HCT116 (cell line): ENCODE data around the gene ETV7. TPM values are rescaled to one million over a fixed set of nuclear protein-coding genes. Genes with fewer than 3 reads are reported as not detected.

Source experiments
- ATAC-seq: fragments of 200-7000 bp; cut with Tn5 transposase; 2 replicates; pipeline ENCODE4 v1.9.1; 2020; ENCODE audit warnings: mild to moderate bottlenecking, moderate library complexity
- BruUV-seq: library from RNA; stranded (reverse); fragments of 400-500 nt; replicated peaks from 2 replicates; lab custom pipeline; 2021; lab: Mats Ljungman, UMichigan
- CTCF ChIA-PET: fragments of 300-600 bp; sonication (Branson Sonifier 250); formaldehyde crosslinking; loops from one replicate; lab custom pipeline; 2021; ENCODE audit warnings: antibody characterized with exemption; lab: Charles Lee
- POLR2A ChIA-PET: fragments of 300-600, 350-600 bp; sonication (Branson Sonifier 250); formaldehyde crosslinking; loops from one replicate; lab custom pipeline; 2021; ENCODE audit warnings: antibody characterized with exemption; lab: Charles Lee
- RAD21 ChIA-PET, 2 experiments: fragments of 300-600 bp; sonication (Branson Sonifier 250); formaldehyde crosslinking; loops; one replicate each; lab custom pipeline; 2023; ENCODE audit warnings: low total read pairs in 2 of 2; ENCODE audit not compliant: uncharacterized antibody in 2 of 2, unreplicated experiment in 2 of 2, low non-redundant PET in 1 of 2; lab: Charles Lee
- DNase-seq: peaks from one replicate; pipeline ENCODE4 v3.0.0-alpha.2; 2010; ENCODE audit warnings: low read depth, low spot score
- H2AFZ ChIP-seq: fragments of 200-600 bp; shearing (Covaris generic), sonication (generic); 2 replicates; pipeline ENCODE4 v1.6.1; 2017; ENCODE audit warnings: low read depth, mixed run types, mixed read lengths, antibody characterized with exemption, low read length; ENCODE audit not compliant: poor library complexity, severe bottlenecking
- H3K27ac ChIP-seq: 2 replicates; pipeline ENCODE4 v1.5.1; 2012; ENCODE audit warnings: low read depth, low read length
- H3K27me3 ChIP-seq: fragments of 200-600 bp; sonication (generic); 2 replicates; pipeline ENCODE4 v1.6.1; 2016; ENCODE audit warnings: mixed run types, low read length, mixed read lengths; ENCODE audit not compliant: insufficient read depth
- H3K36me3 ChIP-seq, 2 experiments: fragments of 200-500 bp in 1 of 2; fragments of 200-600 bp in 1 of 2; sonication (Bioruptor generic) in 1 of 2; sonication (generic) in 1 of 2; 2 replicates each; pipeline versions ENCODE4 v1.5.1 to v1.6.1; 2014 to 2016; ENCODE audit warnings: low read length in 2 of 2, inconsistent platforms in 1 of 2, mixed read lengths in 1 of 2, mixed run types in 1 of 2; ENCODE audit not compliant: insufficient read depth in 2 of 2, control insufficient read depth in 1 of 2
- H3K4me1 ChIP-seq, 2 experiments: fragments of 200-600 bp in 1 of 2; sonication (generic) in 1 of 2; 2 replicates each; pipeline versions ENCODE4 v1.5.1 to v1.6.1; 2012 to 2017; ENCODE audit warnings: low read length in 2 of 2, inconsistent platforms in 1 of 2, mild to moderate bottlenecking in 1 of 2, mixed read lengths in 1 of 2, mixed run types in 1 of 2, moderate library complexity in 1 of 2; ENCODE audit not compliant: insufficient read depth in 2 of 2, control insufficient read depth in 1 of 2
- H3K4me2 ChIP-seq: fragments of 200-600 bp; sonication (generic); 2 replicates; pipeline ENCODE4 v1.6.1; 2017; ENCODE audit warnings: mixed run types, low read length, mixed read lengths
- H3K4me3 ChIP-seq, 2 experiments: fragments of 200-600 bp in 1 of 2; sonication (generic) in 1 of 2; replicated peaks in 1 of 2; 2 replicates each; pipeline ENCODE4 v1.5.1; 2011 to 2016; ENCODE audit warnings: low read length in 2 of 2, control low read depth in 1 of 2, low read depth in 1 of 2, mild to moderate bottlenecking in 1 of 2, mixed read lengths in 1 of 2, mixed run types in 1 of 2
- H3K79me2 ChIP-seq: fragments of 200-600 bp; sonication (generic); 2 replicates; pipeline ENCODE4 v1.6.1; 2017; ENCODE audit warnings: mild to moderate bottlenecking, mixed run types, low read length, moderate library complexity, mixed read lengths; ENCODE audit not compliant: insufficient read depth
- H3K9ac ChIP-seq: fragments of 200-600 bp; sonication (generic); 2 replicates; pipeline ENCODE4 v1.6.1; 2016; ENCODE audit warnings: low read length, mixed read lengths
- H3K9me2 ChIP-seq: fragments of 200-600 bp; sonication (generic), shearing (Covaris generic); 2 replicates; pipeline ENCODE4 v1.6.1; 2017; ENCODE audit warnings: mixed run types, mild to moderate bottlenecking, moderate library complexity; ENCODE audit not compliant: insufficient read depth
- H3K9me3 ChIP-seq, 2 experiments: fragments of 200-500 bp in 1 of 2; fragments of 200-600 bp in 1 of 2; sonication (Bioruptor generic) in 1 of 2; sonication (generic) in 1 of 2; 2 replicates each; pipeline ENCODE4 v1.6.1; 2014 to 2017; ENCODE audit warnings: low read length in 2 of 2, mixed read lengths in 2 of 2, inconsistent platforms in 1 of 2, low read depth in 1 of 2, mild to moderate bottlenecking in 1 of 2, mixed run types in 1 of 2, moderate library complexity in 1 of 2; ENCODE audit not compliant: control insufficient read depth in 1 of 2, insufficient read depth in 1 of 2
- H4K20me1 ChIP-seq: fragments of 200-600 bp; sonication (generic), shearing (Covaris generic); 2 replicates; pipeline ENCODE4 v1.6.1; 2017; ENCODE audit warnings: mixed run types, mild to moderate bottlenecking, moderate library complexity; ENCODE audit not compliant: insufficient read depth
- CBX3 ChIP-seq: IDR thresholded peaks from 2 replicates; pipeline ENCODE4 v1.6.1; 2012; ENCODE audit warnings: low read depth
- CEBPB ChIP-seq: IDR thresholded peaks from 2 replicates; pipeline ENCODE4 v1.6.1; 2012; ENCODE audit warnings: low read depth
- ELF1 ChIP-seq: IDR thresholded peaks from 2 replicates; pipeline ENCODE4 v1.6.1; 2012; ENCODE audit warnings: low read depth, borderline replicate concordance
- EZH2phosphoT487 ChIP-seq: fragments of 200-600 bp; IDR thresholded peaks from 2 replicates; pipeline ENCODE4 v1.6.1; 2018; ENCODE audit warnings: antibody characterized with exemption, borderline replicate concordance
- FOSL1 ChIP-seq: IDR thresholded peaks from 2 replicates; pipeline ENCODE4 v1.6.1; 2012; ENCODE audit warnings: low read depth
- JUND ChIP-seq: IDR thresholded peaks from 2 replicates; pipeline ENCODE4 v1.6.1; 2012
- POLR2A ChIP-seq: IDR thresholded peaks from 2 replicates; pipeline ENCODE4 v1.7.0; 2011; ENCODE audit warnings: borderline replicate concordance; ENCODE audit not compliant: insufficient read depth, insufficient read length; ENCODE audit errors: extremely low read depth
- POLR2AphosphoS5 ChIP-seq: IDR thresholded peaks from 2 replicates; pipeline ENCODE4 v1.6.1; 2011; ENCODE audit warnings: mild to moderate bottlenecking, low read depth, low read length, moderate library complexity
- SIN3A ChIP-seq: IDR thresholded peaks from 2 replicates; pipeline ENCODE4 v1.6.1; 2012; ENCODE audit warnings: low read depth
- SP1 ChIP-seq: IDR thresholded peaks from 2 replicates; pipeline ENCODE4 v1.6.1; 2012; ENCODE audit warnings: low read depth
- TCF7L2 ChIP-seq: IDR thresholded peaks from 2 replicates; pipeline ENCODE4 v1.7.0; 2011; ENCODE audit warnings: borderline replicate concordance, inconsistent platforms; ENCODE audit not compliant: insufficient read depth, insufficient read length; ENCODE audit errors: extremely low read depth
- YY1 ChIP-seq: IDR thresholded peaks from 2 replicates; pipeline ENCODE4 v1.6.1; 2011; ENCODE audit warnings: low read length, low read depth, moderate library complexity, mild to moderate bottlenecking; ENCODE audit not compliant: insufficient replicate concordance; ENCODE audit errors: extremely low read depth
- ZNF274 ChIP-seq: fragments of 200-500 bp; sonication (Bioruptor generic); IDR thresholded peaks from 2 replicates; pipeline ENCODE4 v1.6.1; 2014; ENCODE audit warnings: mild to moderate bottlenecking, low read depth, low read length, inconsistent platforms
- intact Hi-C: fragments of 100-400 bp; cut with micrococcal nuclease; formaldehyde crosslinking; loops from 2 replicates; pipeline ENCODE4 v1.10.0; 2022
- total RNA-seq: library from RNA; stranded (reverse); gene quantifications from one replicate; pipeline ENCODE4 v1.2.1, GENCODE V29; 2021; ENCODE audit not compliant: unreplicated experiment
- TF ChIP-seq, protein P1 (sequence below): IDR thresholded peaks from 2 replicates; pipeline ENCODE4 v1.6.1; 2012
- TF ChIP-seq, protein P2 (sequence below): IDR thresholded peaks from 2 replicates; pipeline ENCODE4 v1.6.1; 2012
- TF ChIP-seq, protein P3 (sequence below): IDR thresholded peaks from 2 replicates; pipeline ENCODE4 v1.6.1; 2011; ENCODE audit warnings: mild to moderate bottlenecking, low read length, moderate library complexity; ENCODE audit not compliant: insufficient replicate concordance; ENCODE audit errors: extremely low read depth

Gene ETV7
- total RNA-seq, 1 experiment from 2014 or later, result 1.0 TPM

DNA sequence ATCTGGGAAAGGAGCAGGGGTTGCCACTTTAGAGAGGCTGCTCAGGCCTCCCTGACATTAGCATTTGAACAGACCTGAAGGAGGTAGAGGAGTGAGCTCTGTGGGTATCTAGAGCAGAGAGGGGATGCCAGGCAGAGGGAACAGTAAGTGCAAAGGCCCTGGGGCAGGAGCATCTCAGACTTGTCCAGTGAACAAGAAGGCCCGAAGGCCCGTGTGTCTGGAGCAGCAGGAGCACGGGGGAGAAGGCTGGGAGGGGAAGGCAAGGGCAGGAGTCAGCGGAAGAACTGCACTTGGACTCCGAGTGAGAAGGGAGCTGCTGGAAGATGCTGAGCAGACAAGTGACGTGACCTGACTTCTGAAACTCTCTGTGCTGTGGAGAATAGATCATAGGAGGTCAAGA, 15.4 kb downstream of the ETV7 start:
- ChIA-PET POLR2A (no interaction called here), RAD21 (no interaction called here), CTCF (interaction anchor here (0.7 kb wide), 1 partner anchor 67 kb away, joined by 3 read pairs; no protein-coding TSS in a partner anchor)
- Histone ChIP-seq H3K27me3 (no peaks in the 10 kb centered on the region), H3K36me3 (no peaks in the 10 kb centered on the region), H3K27ac (no peak overlapping the region), H2AFZ (no peak overlapping the region), H3K4me3 (no peak overlapping the region), H3K4me1 (no peaks in the 10 kb centered on the region), H4K20me1 (no peaks in the 10 kb centered on the region), H3K9ac (no peak overlapping the region), H3K9me2 (no peaks in the 10 kb centered on the region), H3K79me2 (no peaks in the 10 kb centered on the region), H3K9me3 (no peaks in the 10 kb centered on the region), H3K4me2 (no peak overlapping the region)
- BruUV-seq, result no TSS peak
- no peak for ATAC-seq
- intact Hi-C loops, result no loop called here
- no peak for DNase-seq
- TF ChIP-seq YY1 (no peak), POLR2AphosphoS5 (no peak), CBX3 (no peak), ELF1 (no peak), CEBPB (no peak), EZH2phosphoT487 (no peak), TCF7L2 (no peak), SP1 (no peak), SIN3A (no peak), JUND (no peak), ZNF274 (no peak), POLR2A (no peak), FOSL1 (no peak)
- TF ChIP-seq, protein P1, sequence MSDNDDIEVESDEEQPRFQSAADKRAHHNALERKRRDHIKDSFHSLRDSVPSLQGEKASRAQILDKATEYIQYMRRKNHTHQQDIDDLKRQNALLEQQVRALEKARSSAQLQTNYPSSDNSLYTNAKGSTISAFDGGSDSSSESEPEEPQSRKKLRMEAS, result no peak
- TF ChIP-seq, protein P2, sequence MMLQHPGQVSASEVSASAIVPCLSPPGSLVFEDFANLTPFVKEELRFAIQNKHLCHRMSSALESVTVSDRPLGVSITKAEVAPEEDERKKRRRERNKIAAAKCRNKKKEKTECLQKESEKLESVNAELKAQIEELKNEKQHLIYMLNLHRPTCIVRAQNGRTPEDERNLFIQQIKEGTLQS, result no peak
- TF ChIP-seq, protein P3, sequence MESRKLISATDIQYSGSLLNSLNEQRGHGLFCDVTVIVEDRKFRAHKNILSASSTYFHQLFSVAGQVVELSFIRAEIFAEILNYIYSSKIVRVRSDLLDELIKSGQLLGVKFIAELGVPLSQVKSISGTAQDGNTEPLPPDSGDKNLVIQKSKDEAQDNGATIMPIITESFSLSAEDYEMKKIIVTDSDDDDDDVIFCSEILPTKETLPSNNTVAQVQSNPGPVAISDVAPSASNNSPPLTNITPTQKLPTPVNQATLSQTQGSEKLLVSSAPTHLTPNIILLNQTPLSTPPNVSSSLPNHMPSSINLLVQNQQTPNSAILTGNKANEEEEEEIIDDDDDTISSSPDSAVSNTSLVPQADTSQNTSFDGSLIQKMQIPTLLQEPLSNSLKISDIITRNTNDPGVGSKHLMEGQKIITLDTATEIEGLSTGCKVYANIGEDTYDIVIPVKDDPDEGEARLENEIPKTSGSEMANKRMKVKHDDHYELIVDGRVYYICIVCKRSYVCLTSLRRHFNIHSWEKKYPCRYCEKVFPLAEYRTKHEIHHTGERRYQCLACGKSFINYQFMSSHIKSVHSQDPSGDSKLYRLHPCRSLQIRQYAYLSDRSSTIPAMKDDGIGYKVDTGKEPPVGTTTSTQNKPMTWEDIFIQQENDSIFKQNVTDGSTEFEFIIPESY, result no peak
